ENCODE data around the gene FBXL16.

Gene FBXL16

DNA sequence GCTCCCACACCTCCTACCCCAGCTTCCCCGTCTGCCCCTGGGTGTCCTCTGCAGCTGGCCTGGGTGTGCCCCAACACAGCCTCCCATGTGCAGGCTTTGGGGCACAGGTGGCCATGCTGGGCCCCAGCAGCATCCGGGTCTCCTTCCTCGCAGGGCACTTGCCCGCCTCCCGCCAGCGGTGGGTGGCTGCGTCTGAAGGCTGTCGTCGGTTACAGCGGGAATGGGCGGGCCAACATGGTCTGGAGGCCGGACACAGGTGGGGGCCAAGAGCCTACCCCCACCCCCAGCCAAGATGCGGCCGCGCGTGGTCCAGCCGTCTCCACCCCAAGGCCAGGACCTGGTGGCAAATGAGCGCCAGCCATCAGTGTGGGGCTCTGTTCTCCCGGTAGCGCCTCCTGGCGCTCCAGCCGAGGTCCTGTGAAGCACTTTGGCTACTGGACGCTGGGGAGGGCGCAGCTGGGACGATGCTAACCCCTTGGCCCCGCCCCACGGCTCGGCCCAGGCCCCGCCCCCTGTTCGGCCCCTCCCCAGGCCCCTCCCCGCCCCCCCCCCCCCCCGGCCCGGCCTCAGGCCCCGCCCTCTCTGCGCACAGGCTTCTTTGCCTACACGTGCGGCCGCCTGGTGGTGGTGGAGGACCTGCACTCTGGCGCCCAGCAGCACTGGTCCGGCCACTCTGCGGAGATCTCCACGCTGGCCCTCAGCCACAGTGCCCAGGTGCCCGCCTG, 45.0 kb downstream of the FBXL16 start:
- peak; percentile 62 for TF ChIP-seq CTCF (IDR thresholded peaks at IDR 0.05; ENCODE audit: extremely low read depth, insufficient read depth, missing control alignments)
- in situ Hi-C loops (cut with MboI; ENCODE audit: low pct_unique_long_range_greater_than_20kb, low sequenced_read_pairs, unreplicated experiment), result no loop called here
- peak; percentile 98 for DNase-seq (ENCODE audit: low spot score)

- TF ChIP-seq CTCF (IDR thresholded peaks at IDR 0.05; ENCODE audit: extremely low read depth, insufficient read depth, missing control alignments), result no peak
- DNase-seq (ENCODE audit: low spot score), result no peak
- in situ Hi-C loops (cut with MboI; ENCODE audit: low pct_unique_long_range_greater_than_20kb, low sequenced_read_pairs, unreplicated experiment), result no loop called here
Observed at GRCh38 chr16:660132-660458, 45.5 kb downstream of the FBXL16 start.

DNA sequence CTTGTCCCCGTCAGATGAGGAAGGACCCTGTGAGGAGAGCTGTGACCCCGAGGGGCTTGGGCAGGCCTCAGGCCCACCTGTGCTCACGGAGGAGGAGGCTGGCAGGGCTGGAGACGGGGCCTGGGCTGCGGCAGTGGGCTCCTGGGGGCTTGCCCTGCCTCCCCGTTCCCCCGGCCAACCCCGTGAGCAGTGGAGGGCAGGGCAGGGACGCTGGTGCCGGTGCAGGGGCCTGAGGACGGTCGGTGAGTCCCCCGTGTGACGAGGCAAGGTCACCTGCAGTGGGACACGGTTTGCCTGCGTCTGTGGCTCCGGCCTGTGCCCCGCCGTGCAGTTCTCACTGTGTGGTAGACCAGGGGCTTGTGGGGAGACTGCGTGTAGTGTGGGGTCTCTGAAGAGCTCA, 46.0 kb downstream of the FBXL16 start:
- DNase-seq (ENCODE audit: low spot score), result no peak
- no peak for TF ChIP-seq CTCF (IDR thresholded peaks at IDR 0.05; ENCODE audit: extremely low read depth, insufficient read depth, missing control alignments)
- in situ Hi-C loops (cut with MboI; ENCODE audit: low pct_unique_long_range_greater_than_20kb, low sequenced_read_pairs, unreplicated experiment), result no loop called here

DNA sequence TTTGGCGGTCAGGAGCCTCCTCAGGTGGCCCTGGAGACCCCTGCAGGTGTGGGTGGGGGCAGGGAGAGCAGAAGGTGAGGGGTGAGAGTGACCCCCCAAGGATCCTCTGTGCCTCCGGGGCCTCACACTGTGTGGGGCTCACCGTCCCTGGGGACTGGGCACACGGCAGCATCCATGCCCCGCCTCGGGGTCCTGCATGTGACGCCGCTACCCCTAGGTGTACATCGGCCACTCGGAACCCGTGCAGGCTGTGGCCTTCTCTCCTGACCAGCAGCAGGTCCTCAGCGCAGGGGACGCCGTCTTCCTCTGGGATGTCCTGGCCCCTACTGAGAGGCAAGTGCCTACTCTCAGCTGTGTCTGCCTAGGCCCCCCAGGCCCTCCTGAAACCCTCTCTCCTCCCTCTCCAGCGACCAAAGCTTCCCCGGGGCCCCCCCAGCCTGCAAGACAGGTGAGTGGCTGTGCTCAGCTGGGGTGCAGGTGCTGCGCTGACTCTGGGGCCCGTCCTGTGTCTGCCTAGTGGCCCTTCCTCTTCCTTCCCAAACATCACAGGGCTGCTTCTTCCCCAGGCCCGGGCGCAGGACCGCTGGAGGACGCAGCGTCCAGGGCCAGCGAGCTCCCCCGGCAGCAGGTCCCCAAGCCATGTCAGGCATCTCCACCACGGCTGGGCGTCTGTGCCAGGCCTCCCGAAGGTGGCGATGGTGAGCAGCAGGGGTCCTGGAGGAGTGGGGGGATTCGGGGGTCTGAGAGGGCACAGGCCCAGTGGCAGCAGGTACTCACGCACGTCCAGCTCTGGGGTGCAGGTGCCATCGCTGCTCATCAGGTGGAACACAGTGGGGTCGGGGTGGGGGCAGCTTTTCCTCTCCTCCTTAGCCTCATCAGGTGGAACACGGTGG, 46.7 kb downstream of the FBXL16 start:
- no peak for DNase-seq (ENCODE audit: low spot score)
- TF ChIP-seq CTCF (IDR thresholded peaks at IDR 0.05; ENCODE audit: extremely low read depth, insufficient read depth, missing control alignments), result peak; percentile 7
- in situ Hi-C loops (cut with MboI; ENCODE audit: low pct_unique_long_range_greater_than_20kb, low sequenced_read_pairs, unreplicated experiment), result no loop called here

GRCh38 chr16:657487-657886, 48.1 kb downstream of the FBXL16 start:
- TF ChIP-seq CTCF (IDR thresholded peaks at IDR 0.05; ENCODE audit: extremely low read depth, insufficient read depth, missing control alignments), result no peak
- DNase-seq (ENCODE audit: low spot score), result no peak
- in situ Hi-C loops (cut with MboI; ENCODE audit: low pct_unique_long_range_greater_than_20kb, low sequenced_read_pairs, unreplicated experiment), result no loop called here

DNA sequence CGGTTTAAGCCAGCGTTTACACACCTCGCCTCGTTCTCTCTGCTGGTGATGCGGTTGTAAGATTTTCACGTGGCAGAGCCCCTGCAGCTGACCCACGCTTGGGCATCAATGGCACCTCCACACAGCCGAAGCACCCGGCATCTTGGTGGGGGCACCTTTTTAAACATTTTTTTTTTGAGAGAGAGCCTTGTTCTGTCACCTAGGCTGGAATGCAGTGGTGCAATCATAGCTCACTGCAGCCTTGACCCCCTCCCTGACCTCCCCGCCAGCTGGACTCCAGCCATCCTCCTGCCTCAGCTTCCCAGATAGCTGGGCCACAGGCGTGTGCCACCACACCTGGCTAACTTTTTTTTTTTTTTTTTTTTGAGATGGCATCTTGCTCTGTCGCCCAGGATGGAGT, 51.6 kb downstream of the FBXL16 start:
- TF ChIP-seq CTCF (IDR thresholded peaks at IDR 0.05; ENCODE audit: extremely low read depth, insufficient read depth, missing control alignments), result no peak
- no peak for DNase-seq (ENCODE audit: low spot score)
- in situ Hi-C loops (cut with MboI; ENCODE audit: low pct_unique_long_range_greater_than_20kb, low sequenced_read_pairs, unreplicated experiment), result no loop called here

All from GM13977 (cell line).